IPS-NIHi7 (cell line): Measurements from ENCODE around the gene EPB41L1.

Experiments used
- DNase-seq: peaks from one replicate; pipeline ENCODE4 v3.0.0; 2012; ENCODE audit warnings: mixed read lengths; ENCODE audit errors: extremely low spot score

EPB41L1 gene

GRCh38 chr20:36155629-36155971 is 1.1 kb downstream of the EPB41L1 start:
- no peak for DNase-seq

- DNase-seq: no peak
Measured at GRCh38 chr20:36155991-36156390, 1.5 kb downstream of the EPB41L1 start.

- DNase-seq: no peak
Measured at GRCh38 chr20:36157610-36158009, 3.1 kb downstream of the EPB41L1 start.

GRCh38 chr20:36158160-36158741 is 3.7 kb downstream of the EPB41L1 start:
- DNase-seq: no peak

GRCh38 chr20:36159833-36160232 is 5.3 kb downstream of the EPB41L1 start:
- no peak for DNase-seq

- no peak for DNase-seq
Measured at GRCh38 chr20:36162272-36162966, 7.9 kb downstream of the EPB41L1 start.

- DNase-seq: no peak
Measured at GRCh38 chr20:36167902-36168503, 13.5 kb downstream of the EPB41L1 start.

GRCh38 chr20:36170542-36171215 is 16.1 kb downstream of the EPB41L1 start:
- no peak for DNase-seq

- DNase-seq: peak; percentile 88
Measured at GRCh38 chr20:36173451-36173933, 19.0 kb downstream of the EPB41L1 start.

- no peak for DNase-seq
Measured at GRCh38 chr20:36175016-36175415, 20.5 kb downstream of the EPB41L1 start.

GRCh38 chr20:36175475-36175995 is 21.0 kb downstream of the EPB41L1 start:
- DNase-seq: no peak

GRCh38 chr20:36177716-36178115 is 23.2 kb downstream of the EPB41L1 start:
- DNase-seq: no peak

GRCh38 chr20:36179170-36179945 is 24.8 kb downstream of the EPB41L1 start:
- no peak for DNase-seq

- DNase-seq: no peak
Measured at GRCh38 chr20:36180323-36180722, 25.8 kb downstream of the EPB41L1 start.

GRCh38 chr20:36181934-36182603 is 27.5 kb downstream of the EPB41L1 start:
- DNase-seq: no peak

- DNase-seq: no peak
Measured at GRCh38 chr20:36182604-36183154, 28.1 kb downstream of the EPB41L1 start.

- DNase-seq: no peak
Measured at GRCh38 chr20:36183155-36183944, 28.8 kb downstream of the EPB41L1 start.

- no peak for DNase-seq
Measured at GRCh38 chr20:36184816-36185776, 30.6 kb downstream of the EPB41L1 start.
